ENCODE data around the gene ZNF181.

Gene ZNF181

DNA sequence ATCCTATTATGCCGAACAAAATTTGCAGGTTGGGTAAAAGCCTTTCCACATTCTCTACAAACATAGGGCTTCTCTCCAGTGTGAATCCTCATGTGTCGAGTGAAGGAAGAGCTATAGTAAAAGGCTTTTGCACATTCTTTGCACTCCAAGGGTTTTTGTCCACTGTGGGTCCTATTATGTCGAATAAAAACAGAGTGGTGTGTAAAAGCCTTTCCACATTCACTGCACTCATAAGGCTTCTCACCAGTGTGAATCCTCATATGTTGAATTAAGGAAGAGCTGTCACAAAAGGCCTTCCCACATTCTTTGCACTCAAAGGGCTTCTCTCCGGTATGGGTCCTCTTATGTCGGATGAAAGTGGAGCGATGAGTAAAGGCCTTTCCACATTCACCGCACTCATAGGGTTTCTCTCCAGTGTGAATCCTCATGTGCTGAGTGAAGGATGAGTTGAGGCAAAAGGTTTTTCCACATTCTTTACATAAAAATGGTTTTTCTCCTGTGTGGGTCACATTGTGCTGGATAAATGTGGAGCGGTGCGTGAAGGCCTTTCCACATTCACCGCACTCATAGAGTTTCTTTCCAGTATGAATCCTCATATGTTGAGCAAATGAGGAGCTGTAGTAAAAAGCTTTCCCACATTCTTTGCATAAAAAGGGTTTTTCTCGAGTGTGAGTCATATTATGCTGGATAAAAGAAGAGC, 25.3 kb downstream of the ZNF181 start:
- DNase-seq, result no peak

DNA sequence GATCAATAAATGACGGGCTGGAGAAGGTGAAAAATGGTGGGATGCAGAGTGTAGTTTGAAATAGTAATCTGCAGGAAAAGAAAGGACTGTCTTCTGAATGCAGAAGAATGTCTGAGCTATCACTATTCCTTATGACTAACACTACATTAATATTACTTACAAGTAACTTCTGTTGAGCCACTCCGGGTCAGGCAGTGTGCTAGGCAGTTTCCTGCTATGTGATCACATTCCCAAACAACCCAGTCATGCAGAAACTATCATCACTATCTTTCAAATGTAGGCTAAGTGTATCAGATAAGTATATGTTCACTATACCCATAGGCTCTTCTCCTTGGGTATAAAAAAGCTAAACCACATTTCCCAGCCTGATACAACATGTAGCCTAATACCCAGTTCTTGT, 32.3 kb downstream of the ZNF181 start:
- DNase-seq, result no peak

DNA sequence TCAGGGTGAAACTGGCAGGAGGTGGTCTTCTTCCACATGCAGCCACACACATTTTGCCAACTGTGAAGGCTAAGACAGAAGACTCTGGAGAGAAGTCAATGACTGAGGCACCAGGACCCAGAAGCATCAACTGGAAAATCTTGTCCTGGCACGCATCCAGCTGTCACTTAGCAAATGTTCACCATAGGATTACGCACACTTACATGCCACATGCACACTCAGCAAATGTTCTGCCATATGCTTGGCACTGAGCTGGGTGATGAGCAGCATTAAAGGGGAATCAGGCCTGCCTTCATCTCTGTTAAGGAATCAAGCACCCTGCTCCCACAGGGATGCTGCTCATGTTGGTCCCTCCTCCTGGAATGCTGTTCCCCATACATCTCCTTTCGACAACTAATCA, 33.9 kb downstream of the ZNF181 start:
- no peak for DNase-seq

DNA sequence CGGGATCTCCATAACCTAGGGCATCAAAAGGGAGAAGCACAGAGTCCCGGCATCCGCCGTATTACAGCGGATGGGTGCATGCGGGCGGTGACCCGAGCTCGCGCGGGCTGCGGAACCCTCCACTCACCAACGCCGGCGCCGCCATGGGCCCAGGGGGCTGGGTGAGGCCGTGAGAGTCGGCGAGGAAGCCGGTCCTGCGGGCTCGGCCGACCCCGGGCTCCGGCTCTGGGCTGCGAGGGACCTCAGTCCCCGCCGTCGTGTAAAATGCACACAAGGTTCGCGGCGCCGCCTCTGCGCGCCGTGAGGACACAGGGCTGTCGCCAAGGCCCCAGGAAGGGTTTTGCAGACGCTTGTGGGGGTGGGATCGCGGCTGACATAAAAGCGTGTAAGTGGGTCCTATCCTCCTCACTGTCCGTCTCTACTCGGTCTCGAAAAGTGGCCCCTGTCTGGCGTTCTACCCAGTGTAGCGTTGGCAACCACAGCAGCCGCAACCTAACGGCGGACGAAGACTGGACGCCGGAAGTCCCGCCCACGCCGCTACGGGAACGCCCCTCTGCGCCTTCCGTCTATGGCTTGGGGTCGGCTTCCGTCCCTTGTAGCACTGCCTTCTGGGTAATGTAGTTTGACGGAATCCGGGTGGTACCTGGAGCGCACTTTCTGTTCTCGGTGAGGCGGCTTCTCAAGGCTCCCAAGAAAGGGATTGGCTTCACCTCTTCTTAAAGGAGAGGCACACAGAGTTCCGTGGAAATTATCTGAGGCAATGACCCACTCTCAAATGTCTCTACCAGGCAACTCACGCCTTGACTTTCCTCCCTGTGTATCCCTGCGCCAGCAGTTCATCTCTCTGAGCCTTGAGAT, 38.9 kb downstream of the ZNF181 start, which contains the start of gene ZNF599:
ZNF599 (minus strand) TSS at position 519 of the 858 bp plus-strand sequence; CDS start at position 145, 374 bp downstream.
- peak; percentile 86 for DNase-seq

DNA sequence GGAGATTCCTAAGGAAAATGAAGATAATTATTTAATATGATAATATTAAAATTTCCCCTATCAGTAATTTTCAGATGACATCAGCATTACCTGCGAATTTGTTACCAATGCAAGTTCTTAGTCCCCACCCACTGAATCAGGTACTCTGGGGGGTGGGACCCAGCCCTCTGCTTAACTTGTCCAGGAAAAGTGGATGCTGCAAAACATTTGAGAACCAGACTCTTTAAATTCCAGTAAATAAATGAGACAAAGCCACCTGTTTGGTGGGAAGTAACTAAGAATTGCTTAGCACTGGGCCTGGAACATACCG, 39.5 kb downstream of the ZNF181 start:
- DNase-seq, result no peak

DNA sequence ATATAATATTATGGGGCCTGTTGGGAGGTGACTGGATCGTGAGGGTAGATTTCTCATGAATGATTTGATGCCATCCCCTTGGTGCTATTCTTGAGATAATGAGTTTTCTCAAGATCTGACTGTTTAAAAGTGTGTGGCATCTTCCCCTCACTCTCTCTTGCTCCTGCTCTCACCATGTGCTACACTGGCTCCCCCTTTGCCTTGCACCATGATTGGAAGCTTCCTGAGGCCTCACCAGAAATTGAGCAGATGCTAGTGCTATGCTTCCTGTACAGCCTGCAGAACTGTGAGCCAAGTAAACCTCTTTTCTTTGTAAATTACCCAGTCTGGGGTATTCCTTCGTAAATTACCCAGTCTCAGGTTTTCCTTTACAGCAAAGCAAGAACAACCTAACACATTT, 40.8 kb downstream of the ZNF181 start:
- no peak for DNase-seq

DNA sequence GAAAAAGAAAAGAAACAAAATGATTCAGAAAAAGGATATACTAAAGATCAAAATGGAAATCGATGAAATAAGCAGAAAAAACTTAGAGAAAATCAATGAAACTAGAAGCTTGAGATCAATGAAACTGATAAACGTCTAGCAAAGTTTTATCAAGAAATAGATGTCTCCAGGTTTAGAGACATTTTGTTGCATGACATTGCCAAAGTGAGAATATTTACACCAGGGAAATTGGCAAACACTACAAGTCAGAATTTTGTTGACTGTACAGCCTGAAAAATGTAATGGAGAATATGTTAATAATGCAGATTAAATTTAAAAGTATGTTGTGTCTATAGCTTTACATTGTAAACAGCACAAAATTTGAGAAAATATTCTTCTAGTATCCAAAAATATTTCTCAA, 44.3 kb downstream of the ZNF181 start:
- no peak for DNase-seq

DNA sequence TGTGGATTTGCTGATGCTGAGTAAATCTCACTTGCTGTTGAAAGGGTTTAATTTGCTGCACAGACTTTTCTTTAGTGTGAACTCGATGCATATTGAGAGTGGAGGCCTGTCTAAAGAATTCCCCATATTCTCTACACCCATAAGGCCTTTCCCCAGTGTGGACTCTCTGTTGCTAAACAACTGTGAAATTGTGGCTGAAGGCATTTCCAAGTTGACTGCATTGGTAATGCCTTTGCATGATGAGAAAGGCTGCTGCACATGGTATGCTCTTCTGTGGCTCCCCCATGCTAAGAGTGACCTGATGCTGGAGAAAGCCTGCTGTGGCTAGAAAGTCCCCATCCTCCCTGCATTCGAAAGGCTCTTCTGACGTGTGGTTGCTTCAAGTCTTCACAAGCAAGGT, 45.6 kb downstream of the ZNF181 start:
- DNase-seq, result no peak

DNA sequence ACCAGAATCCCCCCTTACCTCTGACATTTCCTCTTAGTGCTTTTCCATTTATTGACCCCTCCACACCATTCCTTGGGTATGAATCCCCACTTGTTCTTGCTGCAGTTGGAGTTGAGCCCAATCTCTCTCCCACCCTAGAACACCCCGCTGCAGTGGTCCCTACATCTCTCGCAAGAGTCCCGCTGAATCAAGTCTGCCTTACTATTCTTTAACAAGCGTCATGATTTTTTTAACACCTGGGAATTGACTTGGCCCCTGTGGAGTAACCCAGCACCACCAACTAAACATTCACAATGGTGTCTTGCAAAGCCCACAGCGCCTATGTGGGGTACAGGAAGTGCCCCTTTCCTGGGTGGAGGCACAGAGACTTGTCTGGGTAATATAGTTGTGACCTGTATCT, 52.2 kb downstream of the ZNF181 start:
- DNase-seq, result no peak

DNA sequence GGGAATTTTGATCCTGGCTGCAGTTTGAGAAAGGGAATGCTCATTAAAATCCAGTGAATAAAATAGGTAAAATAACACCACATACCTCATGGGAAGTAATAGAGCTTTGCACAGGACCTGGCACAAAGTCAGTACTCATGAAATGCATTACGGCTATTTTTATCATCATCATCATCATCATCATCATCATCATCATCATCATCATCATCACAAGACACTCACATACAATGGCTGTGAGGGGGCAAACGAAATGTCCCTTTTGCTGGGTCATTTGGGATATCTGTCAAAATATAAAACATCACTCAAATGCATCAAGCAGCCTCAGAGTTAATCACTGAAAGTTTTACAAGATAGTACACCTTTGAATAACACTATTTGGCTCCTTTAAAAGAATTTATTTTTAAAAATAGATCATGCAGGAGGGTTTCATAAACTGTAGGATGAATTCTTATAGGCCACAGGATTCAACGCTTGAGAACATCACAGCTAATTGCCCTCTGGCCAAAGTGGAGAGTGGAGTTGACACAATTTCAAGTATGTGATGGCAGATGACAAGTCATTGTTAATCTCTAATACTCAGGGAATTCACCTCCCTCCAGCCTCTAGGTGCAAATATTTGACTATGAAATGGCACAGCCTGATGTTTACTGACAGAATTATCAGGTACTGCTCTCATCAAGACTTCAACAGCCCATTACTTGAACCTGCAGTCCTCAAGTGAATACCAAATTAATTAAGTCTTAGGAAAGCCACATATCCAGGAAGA, 53.2 kb downstream of the ZNF181 start:
- no peak for DNase-seq

DNA sequence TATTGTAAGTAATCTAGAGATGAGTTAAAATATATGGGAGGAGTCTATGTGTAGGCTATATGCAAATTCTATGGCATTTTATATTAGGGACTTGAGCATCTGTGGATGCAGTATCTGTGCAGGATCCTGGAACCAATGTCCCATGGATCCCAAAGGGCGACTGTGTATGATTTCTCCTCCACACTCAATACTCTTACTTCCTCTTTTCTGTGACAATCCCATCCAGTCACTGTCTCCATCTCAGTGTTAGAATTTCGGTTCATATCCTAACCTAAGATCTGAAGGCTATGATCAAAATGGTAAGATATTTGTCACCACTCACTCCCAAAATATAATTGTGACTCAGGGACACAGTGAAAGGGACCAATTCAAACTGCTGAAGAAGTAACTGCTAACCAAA, 54.0 kb downstream of the ZNF181 start:
- DNase-seq, result no peak

DNA sequence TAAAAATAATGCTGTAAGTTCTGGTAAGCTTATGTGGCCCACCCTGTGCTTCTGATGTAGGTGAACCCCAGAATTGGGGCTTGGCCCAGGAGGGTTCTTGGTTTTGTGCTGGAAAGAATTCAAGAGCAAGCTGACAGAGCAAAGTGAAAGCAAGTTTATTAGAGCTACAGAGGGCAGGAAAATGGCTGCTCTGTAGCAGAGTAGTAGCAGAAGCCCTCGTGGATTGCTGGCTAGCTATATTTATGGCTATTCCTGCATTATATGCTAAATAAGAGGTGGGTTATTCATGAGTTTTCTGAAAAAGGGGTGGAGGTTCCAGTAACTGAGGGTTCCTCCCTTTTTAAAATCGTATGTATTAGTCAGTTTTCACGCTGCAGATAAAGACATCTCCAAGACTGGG, 59.5 kb downstream of the ZNF181 start:
- DNase-seq, result no peak

DNA sequence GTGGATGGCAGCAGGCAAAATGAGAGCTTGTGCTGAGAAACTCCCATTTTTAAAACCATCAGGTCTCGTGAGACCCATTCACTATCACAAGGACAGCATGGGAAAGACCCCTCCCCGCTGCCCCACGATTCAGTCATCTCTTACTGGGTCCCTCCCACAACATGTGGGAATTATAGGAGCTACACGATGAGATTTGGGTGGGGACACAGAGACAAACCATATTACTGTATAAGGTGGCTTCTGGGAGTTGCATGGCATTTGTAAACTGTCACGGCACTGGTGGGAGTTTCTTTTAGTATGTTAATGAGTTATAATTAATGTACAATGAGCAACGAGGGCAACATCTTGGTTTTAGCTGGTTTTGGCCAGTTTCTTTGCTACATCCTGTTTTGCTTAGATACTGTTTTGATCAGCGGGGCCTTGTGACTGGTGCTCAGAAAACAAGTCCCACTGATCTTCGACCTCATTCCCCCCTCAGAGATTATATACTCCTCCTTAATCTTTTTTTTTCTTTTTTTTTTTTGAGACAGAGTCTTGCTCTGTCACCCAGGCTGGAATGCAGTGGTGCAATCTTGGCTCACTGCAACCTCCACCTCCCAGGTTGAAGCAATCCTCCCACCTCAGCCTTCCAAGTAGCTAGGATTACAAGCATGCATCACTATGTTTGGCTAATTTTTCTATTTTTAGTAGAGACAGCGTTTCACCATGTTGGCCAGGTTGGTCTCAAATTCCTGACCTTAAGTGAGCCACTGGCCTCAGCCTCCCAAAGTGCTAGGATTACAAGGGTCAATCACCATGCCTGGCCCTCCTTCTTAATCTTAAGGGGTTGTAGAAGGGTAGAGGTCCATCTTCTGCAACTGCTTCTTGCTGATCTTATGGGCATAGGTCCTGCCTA, 60.3 kb downstream of the ZNF181 start:
- no peak for DNase-seq
